ENCODE results near the gene MCAM.
A peak's percentile ranks its signal among the peaks of the same experiment; 100 is the strongest.

The MCAM gene
- 11.4 reads per million, percentile 34 among the genes with 10 or more reads in this experiment for total RNA-seq

GRCh38 chr11:119316729-119317591 lies at the start of gene MCAM:
Gene MCAM (minus strand): TSS chr11:119317130. CDS start chr11:119317101, 29 bp downstream.
- no peak for DNase-seq

- no peak for DNase-seq
These were observed 48.2 kb upstream of the MCAM start for GRCh38 chr11:119365071-119365591.

DNA sequence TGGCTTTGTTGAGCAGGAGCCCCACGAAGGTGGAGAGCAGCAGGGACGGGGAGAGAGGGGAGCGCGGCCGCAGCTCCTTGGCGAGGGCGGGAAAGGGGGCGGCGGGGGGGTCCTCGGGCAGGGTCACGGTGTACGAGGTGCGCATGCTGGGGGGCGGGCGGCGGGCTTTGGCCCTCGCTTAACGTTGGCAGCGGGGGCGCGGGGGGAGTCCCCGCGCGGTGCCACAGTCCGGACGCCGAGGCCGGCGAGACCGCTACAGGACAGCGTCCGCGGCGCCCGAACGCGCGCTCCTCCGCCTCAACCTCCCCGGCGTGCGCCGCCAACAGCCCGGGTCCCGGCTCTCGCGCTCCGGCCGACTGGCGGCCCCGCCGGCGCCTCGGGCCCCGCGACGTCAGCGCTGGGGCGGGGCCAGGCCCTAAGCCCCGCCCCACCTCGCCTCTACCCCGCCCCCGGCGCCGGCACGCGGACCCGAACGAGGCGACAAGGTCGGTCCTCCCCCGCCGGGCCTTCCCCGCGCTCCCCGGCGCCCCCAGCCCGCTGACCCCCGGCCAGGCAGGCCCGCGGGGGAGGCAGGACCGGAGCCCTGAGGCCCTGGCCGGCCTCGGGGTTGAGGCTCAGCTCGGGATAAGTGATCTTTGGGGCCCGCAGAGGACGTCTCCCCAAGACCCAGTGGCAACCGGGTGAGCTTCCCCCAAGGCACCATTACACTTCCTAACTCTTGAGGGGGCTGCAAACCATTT lies 47.1 kb upstream of the MCAM start:
- DNase-seq: peak; percentile 41

DNA sequence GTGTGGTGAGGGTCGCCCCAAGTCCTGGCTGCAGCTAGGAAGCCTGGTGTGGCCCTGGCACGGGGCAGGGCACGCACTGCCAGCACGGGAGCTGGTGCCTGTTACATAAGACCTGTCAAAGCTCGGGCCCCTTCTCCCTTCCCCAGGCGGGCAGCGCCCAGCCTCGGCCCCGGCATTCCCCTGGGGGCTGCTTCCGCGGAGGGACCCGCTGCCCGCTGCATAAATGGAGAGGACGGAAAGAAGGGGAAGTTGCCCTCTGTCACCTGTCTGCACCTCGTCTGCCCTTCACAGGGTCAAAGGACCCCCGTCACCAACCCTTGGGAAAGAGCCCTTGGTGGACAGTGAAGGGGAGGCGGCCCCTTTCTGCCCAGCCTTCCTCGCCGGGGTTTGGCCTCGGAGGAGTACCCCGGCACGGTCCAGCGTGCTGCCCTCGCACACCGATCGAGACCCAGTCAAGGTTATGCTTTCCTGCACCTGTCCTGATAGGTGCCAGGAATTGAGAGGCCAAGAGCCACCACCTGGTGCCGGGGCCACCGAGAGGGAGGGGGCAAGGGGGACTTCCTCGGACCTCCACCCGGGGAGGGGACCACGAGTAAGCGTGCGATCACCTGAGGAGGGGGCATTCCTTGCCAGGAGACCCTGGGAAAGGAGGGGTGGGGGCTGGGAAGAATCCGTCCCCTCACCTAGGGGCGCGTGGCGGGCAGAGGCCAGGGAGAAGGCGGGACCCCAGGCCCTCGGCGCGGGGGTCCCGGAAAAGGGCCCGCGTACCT lies 46.3 kb upstream of the MCAM start:
- DNase-seq: no peak

GRCh38 chr11:119362741-119363080 lies 45.8 kb upstream of the MCAM start:
- no peak for DNase-seq

GRCh38 chr11:119361941-119362725 lies 45.2 kb upstream of the MCAM start:
- DNase-seq: no peak

- DNase-seq: no peak
These were observed 44.3 kb upstream of the MCAM start for GRCh38 chr11:119361056-119361787.

DNA sequence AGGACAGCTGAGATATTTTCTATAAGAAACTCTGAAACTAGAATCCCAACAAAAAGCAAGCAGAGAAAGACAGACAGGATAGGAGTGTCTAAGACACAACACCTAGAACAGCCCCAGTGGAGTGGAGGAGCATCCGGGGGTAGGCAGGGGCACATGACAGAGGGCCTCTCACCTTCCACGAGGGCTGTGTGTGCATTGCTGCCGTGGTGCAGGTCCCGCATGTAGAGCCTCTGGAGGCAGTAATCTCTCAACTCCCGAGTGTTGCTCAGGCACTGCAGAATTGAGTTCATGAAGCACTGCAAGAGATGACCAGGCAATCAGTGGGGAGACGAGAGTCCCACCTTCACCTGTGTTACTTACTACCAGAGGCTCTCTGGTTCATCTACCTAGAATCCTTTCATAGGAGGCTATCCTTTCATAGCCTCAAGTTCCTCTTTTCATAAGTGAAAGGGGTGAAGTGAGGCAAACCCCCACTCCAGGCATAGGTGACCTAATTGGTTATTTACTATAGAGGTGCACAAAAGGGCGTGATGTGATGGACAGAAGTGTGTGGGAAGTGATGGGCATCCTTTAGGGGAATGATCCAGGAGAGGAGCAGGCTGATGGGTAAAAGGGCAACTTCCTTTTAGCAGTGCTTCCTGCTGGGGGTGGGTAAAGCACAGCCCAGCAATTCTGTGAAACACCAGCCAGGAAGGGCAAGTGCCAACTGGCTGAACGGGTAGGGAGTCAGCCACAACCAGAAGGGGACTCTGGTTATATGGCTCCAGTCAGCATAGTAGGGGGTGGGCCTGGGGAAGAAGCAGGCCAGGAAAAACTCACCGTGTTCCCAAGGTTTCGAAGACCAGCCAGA lies 42.7 kb upstream of the MCAM start:
- DNase-seq: no peak

GRCh38 chr11:119357074-119357473 lies 40.1 kb upstream of the MCAM start:
- DNase-seq: no peak

- DNase-seq: peak; percentile 61
These were observed 39.6 kb upstream of the MCAM start for GRCh38 chr11:119356349-119357031.

- no peak for DNase-seq
These were observed 38.3 kb upstream of the MCAM start for GRCh38 chr11:119355091-119355843.

DNA sequence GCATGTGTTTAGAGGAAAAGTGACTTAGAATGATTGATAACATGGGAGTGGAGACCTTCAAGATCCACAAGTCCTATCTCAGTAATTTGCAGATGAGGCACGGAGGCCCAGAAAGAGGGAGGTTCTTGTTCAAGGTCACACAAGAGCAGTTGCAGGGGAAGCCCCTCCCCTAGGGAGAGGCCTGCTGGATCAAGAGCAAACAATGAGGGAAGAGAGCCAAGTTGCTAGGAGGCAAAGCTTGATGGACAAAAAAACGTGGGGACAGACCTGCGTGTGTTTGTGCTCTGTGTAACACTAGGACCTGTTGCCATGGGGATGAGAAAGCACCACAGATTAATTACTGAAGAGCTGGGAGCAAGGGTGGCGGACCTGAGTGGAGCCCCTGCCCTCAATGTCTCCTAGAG lies 35.9 kb upstream of the MCAM start:
- no peak for DNase-seq

- DNase-seq: no peak
These were observed 34.3 kb upstream of the MCAM start for GRCh38 chr11:119351232-119351631.

DNA sequence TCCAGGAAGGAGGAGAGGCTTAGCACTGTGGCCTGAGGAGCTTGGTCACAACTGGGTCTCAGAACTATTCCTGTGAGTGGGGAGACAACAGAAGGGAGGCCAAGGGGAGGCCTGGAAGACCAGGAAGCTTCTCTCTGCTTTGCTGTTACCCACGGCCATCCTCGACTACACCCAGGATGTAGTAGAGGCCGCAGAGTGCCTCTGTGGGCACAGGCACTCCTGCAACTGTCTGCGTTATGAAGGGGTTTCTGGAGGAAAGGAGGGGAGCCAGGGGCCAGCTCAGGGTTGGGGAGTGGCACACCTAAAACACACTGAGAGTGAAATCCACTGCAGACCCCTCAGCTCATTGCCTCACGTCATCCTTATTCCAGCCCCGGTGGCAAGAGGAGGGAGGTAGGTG lies 33.4 kb upstream of the MCAM start:
- no peak for DNase-seq

- DNase-seq: no peak
These were observed 31.1 kb upstream of the MCAM start for GRCh38 chr11:119347940-119348605.

DNA sequence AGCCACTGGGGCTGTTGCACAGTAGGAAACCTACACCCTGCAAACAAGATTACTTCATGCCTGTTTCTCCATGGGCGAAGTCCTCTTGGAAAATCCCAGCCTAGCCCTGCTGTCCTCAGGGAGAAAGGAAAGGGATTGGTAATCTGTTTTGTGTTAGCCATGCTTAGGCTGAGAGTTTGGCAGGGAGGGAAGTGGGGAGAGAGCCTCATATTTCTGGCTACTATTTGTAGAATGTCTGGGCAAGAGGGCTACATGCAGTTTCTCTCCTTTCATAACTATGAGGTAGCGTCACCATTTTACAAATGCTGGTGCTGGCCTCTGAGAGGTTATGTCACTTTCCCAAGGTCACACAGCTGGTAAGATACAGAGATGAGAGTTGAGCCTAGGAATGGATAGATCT lies 30.3 kb upstream of the MCAM start:
- no peak for DNase-seq

GRCh38 chr11:119346605-119347004 lies 29.7 kb upstream of the MCAM start, which contains the start of gene MFRP:
Gene MFRP (minus strand): TSS chr11:119346705. CDS start chr11:119346513, 192 bp downstream.
- DNase-seq: no peak

DNA sequence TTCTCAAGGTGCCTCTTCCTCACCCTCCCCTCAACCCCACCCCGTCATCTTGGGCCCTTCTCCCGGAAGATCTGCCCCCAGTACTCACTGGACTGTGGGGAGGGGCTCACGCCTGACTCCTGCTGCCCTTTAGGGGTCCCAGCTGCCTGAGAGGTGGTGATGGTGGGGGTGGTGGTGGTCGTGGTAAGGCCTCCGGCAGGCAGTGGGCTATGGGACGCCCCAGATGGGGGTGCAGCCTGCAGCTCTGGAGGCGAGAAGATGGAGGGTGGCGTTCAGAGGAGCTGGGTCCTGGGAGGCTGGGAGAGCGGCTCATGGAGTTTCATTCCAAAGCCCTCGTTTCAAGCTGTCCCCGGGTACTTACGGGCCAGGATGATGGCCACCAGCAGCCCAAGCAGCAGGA lies 28.8 kb upstream of the MCAM start:
- DNase-seq: no peak
